NCI-H526 treated with DMSO at 0.1 percent for 48 hours (cell line): Measurements from ENCODE around the gene WDR82.
"Not testable (repeated sequence)": the region's sequence is repeated elsewhere in the genome, so short reads cannot be mapped to it uniquely, and the experiment has no call there.

Experiments used
- DNase-seq: peaks from one replicate; lab custom pipeline; 2025; lab: John Stamatoyannopoulos, UW

Gene WDR82

GRCh38 chr3:52289338-52289746 is 10.9 kb upstream of the WDR82 start:
- no peak for DNase-seq

GRCh38 chr3:52288674-52289073 is 10.2 kb upstream of the WDR82 start:
- no peak for DNase-seq

GRCh38 chr3:52286777-52287110 is 8.3 kb upstream of the WDR82 start:
- no peak for DNase-seq

GRCh38 chr3:52284051-52284450 is 5.6 kb upstream of the WDR82 start:
- DNase-seq, result not testable (repeated sequence)

GRCh38 chr3:52283306-52283705 is 4.9 kb upstream of the WDR82 start:
- no peak for DNase-seq

GRCh38 chr3:52281981-52282801 is 3.7 kb upstream of the WDR82 start:
- no peak for DNase-seq

- DNase-seq, result no peak
These were observed 1.6 kb upstream of the WDR82 start for GRCh38 chr3:52280050-52280461.

GRCh38 chr3:52279596-52279995 is 1.1 kb upstream of the WDR82 start:
- no peak for DNase-seq

GRCh38 chr3:52277972-52278509 is 408 bp downstream of the WDR82 start:
- peak; percentile 33 for DNase-seq

GRCh38 chr3:52277071-52277964 is 1.1 kb downstream of the WDR82 start:
- DNase-seq, result peak; percentile 29

GRCh38 chr3:52274781-52275180 is 3.7 kb downstream of the WDR82 start:
- not testable (repeated sequence) for DNase-seq

- DNase-seq, result no peak
These were observed 5.6 kb downstream of the WDR82 start for GRCh38 chr3:52272831-52273230.

- not testable (repeated sequence) for DNase-seq
These were observed 6.3 kb downstream of the WDR82 start for GRCh38 chr3:52272172-52272571.

GRCh38 chr3:52270252-52270754 is 8.1 kb downstream of the WDR82 start:
- no peak for DNase-seq

GRCh38 chr3:52269776-52270175 is 8.7 kb downstream of the WDR82 start:
- DNase-seq, result no peak

GRCh38 chr3:52268036-52268435 is 10.4 kb downstream of the WDR82 start:
- no peak for DNase-seq

- no peak for DNase-seq
These were observed 13.1 kb downstream of the WDR82 start for GRCh38 chr3:52265387-52265786.

- no peak for DNase-seq
These were observed 16.0 kb downstream of the WDR82 start for GRCh38 chr3:52262447-52262846.

- no peak for DNase-seq
These were observed 19.0 kb downstream of the WDR82 start for GRCh38 chr3:52259448-52259847.

- no peak for DNase-seq
These were observed 19.4 kb downstream of the WDR82 start for GRCh38 chr3:52259035-52259434.

GRCh38 chr3:52257911-52258310 is 20.5 kb downstream of the WDR82 start:
- DNase-seq, result no peak

GRCh38 chr3:52256622-52257021 is 21.8 kb downstream of the WDR82 start:
- no peak for DNase-seq

- no peak for DNase-seq
These were observed 22.3 kb downstream of the WDR82 start for GRCh38 chr3:52256159-52256558.
